ENCODE data around the gene NDUFS2.

DNA sequence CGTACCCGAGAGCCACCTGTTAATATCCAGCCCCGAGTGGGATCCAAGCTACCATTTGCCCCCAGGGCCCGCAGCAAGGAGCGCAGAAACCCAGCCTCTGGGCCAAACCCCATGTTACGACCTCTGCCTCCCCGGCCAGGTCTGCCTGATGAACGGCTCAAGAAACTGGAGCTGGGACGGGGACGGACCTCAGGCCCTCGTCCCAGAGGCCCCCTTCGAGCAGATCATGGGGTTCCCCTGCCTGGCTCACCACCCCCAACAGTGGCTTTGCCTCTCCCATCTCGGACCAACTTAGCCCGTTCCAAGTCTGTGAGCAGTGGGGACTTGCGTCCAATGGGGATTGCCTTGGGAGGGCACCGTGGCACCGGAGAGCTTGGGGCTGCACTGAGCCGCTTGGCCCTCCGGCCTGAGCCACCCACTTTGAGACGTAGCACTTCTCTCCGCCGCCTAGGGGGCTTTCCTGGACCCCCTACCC is 41.5 kb upstream of the NDUFS2 start:
- TF ChIP-seq CTCF (IDR thresholded peaks at IDR 0.05) (no peak), POLR2A (IDR thresholded peaks at IDR 0.05) (no peak), EP300 (IDR thresholded peaks at IDR 0.05) (no peak)

Data from tibial nerve (tissue), 4 donors.